ENCODE measurements around the gene ZDHHC11B.
"Not testable (repeated sequence)": the region's sequence is repeated elsewhere in the genome, so short reads cannot be mapped to it uniquely, and the experiment has no call there.

The ZDHHC11B gene

DNA sequence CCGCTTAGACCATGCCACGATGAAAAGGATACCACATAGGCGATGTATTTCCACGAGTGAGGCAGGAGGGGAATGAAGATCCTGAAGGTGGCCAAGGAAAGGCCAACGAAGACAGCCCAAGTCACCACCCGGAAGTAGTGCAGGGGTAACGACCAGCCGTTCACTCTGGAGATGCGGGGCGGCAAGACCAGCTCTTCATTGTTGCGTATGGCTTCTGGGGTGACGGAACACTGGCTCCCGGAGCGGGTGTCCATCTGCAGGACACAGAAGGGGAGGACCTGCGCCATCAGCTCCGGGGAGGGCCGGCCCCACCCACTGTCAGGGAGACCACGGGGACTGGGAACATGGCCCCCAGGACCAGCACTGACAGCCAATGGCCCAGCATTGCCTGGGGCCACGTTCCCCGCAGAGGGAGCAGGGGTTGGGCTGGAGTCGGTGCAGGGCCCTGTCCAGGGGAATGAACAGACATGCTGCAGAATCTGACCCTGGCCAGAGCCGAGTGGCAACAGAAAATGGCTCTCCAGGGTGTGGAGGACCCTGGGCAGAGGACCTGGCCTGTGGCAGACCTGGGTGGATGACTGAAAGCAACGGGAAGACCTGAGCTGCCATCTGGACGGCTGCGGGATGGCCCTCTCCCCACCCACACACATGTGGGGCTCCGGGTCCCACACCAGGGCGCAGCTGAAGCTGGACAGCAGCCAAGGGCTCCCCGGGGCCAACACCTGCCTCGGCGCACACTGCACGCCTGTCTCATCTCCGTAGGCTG, 17.7 kb downstream of the ZDHHC11B start:
- DNase-seq = no peak

DNA sequence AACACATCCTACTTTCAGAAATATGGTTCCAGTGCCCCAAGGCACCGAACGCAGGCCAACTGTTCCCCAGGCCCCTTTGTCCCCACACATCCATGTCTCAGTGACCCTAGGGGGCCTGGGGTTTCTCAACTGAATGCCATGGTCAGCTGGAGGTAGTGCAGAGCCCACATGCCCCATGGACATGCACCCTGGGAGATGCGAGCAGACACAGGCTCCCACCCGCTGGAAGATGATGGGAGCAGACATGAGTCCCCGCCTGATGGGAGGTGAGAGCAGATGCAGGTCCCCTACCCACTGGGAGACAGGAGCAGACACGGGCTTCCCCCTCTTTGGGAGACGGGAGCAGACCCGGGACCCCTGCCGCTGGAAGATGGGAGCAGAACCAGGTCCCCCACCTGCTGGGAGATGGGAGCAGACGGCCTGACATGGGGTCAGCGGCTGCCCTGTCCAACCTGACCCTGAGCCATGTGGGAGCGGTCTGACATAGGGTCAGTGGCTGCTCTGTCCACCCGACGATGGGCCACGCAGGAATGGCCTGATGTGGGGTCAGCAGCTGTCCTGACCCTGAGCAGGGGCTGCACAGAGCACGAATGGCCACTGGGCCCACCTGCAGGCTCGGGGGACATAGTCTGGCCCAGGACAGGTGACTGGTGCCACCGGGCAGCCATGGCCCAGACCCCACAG, 18.4 kb downstream of the ZDHHC11B start:
- no peak for DNase-seq

DNA sequence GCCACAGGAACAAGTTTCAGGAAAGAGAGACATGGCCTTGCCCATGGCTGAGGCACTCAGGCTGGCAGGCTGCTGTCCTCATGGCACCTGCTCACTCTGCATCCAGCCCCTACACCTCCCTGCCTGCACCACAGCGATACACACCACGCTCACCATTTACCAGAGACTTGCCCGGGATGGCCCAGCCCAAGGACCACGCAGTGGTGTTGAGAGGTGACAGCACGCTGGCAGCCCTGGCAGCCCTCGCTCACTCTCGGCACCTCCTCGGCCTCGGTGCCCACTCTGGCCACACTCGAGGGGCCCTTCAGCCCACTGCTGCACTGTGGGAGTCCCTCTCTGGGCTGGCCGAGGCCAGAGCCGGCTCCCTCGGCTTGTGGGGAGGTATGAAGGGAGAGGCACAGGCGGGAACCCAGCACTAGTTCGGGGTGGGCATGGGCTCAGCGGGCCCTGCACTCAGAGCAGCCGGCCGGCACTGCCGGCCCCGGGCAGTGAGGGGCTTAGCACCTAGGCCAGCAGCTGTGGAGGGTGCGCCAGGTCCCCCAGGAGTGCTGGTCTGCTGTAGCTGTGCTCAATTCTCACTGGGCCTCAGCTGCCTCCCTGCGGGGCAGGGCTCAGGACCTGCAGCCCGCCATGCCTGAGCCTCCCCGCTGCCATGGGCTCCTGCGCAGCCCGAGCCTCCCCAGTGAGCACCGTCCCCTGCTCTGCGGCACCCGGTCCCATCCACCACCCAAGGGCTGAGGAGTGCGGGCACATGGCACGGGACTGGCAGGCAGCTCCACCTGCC, 20.3 kb downstream of the ZDHHC11B start:
- DNase-seq = no peak

DNA sequence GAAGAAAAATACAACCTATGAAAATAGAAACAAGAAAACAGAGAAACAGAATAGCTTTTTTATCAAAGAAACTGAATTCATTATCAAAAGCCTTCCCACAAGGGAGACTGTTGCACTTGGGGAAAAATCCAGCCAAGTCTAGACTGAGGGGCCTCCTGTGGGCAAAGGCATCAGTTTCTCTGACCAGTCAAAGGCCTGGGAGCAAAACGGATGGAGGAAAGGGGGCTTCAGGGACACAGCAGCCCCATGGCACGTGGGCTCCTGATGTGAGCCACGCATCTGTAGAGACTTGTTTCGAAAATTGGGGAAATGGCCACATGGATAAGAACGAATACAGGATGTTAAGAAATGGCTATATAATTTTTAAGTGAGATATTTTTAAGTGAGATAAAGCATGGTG, 21.1 kb downstream of the ZDHHC11B start:
- DNase-seq = no peak

DNA sequence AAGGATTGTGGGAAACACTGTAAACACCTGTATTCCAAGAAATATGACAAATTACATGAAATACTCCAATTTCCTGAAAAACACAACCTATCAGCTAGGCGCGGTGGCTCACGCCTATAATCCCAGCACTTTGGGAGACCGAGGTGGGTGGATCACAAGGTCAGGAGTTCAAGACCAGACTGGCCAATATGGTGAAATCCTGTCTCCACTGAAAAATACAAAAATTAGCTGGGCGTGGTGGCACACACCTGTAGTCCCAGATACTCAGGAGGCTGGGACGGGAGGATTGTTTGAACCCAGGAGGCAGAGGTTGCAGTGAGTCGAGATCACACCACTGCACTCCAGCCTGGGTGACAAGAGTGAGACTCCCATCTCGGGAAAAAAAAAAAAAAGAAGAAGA, 21.5 kb downstream of the ZDHHC11B start:
- not testable (repeated sequence) for DNase-seq

DNA sequence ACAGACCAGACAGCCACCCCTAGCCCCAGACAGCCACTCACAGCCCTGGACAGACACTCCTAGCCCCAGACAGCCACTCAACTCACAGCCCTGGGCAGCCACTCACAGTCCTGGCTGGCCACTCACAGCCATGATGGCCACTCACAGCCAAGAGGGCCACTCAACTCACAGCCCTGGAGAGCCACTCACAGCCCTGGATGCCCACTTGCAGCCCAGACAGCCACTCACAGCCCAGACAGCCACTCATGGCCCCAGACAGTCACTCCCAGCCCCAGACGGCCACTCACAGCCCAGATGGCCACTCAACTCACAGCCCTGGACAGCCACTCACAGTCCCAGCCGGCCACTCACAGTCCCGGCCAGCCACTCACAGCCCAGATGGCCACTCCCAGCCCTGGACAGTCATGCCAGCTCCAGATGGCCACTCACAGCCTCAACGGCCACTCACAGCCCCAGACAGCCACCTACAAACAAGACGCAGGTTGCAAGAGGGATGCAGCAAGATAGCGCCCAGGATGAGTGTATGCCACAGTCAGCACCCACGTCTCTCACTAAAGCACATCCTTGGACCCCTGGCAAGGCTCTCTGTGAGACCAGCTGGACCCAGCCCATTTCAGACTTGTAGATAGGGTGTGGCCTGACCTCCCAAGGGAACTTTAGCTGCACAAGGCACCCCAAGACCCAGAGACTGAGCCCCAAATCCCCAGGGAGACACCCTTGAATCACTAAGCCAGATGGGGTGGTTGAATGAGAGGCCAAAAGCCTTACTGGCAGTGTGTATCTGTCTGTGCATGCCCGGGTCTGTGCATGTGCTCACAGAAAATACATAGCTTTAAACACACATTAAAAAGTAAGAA, 22.4 kb downstream of the ZDHHC11B start:
- DNase-seq = peak; percentile 65

DNA sequence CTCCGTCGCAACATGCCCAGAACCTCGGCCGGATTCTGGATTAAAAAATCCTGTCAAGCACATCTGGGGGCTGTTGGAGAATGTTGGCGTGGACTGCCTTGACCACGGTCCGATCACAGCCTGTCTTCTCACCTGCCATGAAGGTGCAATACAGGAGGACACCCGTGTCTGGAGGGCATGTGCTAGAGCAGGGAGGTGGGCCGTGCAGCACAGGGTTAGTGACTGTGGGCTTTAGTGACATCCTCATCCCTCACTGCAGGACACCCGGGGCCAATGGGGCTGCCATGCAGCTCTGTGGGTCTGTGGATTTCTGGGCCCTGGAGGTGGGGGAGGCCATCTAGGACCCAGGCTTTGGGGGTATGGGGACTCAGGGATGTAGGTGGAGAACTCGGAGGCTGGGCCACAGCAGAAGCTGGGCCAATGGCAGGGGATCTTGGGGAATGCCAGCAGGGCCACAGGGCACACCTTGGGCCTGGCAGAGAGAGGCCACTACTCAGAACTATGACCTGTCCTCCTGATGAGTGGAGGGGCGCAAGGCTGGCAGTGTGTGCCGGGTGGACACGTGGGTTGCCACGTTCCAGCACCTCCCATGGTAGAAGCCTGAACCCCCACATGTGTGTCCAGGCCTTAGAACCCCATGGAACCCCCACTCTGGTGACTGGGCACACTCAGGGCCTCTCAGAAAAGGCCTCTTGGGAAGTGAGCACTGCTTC, 23.3 kb downstream of the ZDHHC11B start:
- no peak for DNase-seq

DNA sequence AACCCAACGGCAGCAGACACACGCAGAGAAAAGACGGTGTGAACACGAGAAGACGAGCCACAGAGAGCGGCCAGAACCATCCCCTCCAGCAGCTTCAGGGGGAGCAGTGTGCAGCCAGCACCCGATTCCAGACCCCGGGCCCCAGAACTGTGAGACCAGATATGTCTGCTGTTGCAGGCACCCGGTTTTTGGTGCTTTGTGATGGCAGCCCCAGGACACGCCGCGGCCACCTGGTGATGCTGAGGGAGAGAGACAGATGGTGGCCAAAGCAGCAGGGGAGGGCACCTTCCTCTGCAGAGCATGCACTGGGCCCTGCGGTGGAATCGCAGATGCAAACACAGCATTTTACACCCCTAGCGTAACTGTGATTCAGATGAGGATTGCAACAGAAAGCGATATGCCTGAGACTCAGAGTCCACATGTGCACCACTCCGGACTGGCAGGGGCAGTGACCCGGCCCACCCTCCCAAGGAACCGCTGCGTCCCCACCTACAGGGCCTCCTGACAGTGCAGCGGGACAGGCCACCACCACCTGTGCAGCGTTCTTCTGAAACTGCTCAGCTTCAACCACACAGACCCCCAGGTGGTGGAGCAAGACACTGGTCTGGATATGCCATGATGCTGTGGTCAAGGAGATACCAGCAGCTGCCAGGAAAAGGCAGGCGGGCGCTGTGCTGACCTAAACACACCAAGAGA, 24.0 kb downstream of the ZDHHC11B start:
- DNase-seq = no peak

DNA sequence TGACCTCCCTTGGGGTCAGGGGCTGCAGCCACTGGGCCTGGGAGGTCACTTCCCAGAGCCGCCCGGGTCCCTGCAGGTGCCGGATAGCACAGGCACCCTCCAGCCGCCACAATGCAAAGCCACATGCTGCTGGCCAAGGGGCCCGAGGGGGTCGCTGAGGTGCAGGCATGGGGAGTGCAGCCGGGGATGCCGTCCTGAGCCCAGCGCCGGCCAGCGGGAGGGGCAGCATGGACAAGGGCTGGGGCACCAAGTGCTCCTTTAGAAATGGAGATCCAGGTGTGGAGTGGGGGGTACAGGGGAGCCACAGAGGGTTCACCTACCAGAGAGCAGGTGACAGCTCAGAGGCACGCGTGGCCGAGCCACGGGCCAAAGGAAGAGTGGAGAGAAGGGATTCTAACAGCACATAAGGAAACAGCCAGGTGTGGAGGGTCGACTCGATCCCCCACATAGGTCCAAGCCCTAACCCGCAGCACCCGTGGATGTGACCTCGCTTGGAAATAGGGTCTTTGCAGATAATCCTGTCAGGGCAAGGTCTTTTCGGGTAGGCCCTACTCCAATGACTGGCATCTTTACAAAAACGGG, 24.7 kb downstream of the ZDHHC11B start:
- DNase-seq = no peak

DNA sequence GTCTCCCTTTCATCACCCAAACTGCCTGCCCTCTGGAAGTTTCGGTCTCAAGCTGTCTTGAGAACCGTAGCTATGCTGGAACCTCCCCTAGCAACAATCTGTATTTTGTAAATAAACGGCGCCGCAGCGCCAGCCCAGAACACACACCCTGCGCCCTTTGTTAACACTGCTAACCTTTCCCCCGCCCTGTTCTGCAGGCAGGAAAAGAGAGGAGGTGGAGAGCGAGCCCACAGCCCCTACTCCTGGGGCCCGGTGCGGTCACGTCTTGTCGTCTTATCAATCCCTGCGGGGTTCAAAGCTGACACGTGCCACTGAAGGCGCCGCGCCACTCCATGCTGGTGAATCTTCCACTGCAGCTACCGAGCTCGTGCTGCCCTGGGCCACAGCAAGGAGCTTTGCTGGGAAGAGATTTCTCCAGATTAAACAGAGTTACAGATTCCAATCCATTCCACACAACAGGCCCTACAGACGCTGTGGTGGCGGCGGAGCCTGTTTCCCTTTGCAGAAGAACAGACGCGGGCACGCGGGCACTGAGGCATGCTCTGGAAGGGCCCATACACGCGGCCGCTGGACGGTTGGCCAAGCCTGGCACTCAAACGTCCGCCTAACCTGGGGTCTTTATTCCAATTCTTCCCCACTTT, 25.3 kb downstream of the ZDHHC11B start:
- DNase-seq = peak; percentile 75

DNA sequence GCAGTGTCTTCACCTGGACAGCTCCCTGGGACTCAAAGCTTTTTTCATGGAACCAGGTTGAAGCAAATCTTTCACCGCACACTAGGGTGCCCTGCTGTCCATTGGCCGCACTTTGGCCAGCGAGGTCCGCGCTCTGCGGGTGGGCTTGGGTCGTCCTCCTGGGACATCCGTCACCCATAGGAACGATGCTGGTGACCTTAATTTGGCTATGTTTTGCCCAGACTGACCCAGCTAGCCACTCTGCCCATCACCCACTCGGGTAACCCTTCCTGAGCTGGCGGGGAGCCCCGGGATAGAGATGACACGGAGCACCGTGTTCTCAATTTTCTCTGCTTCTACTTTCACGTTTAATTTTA, 25.9 kb downstream of the ZDHHC11B start:
- DNase-seq = no peak

DNA sequence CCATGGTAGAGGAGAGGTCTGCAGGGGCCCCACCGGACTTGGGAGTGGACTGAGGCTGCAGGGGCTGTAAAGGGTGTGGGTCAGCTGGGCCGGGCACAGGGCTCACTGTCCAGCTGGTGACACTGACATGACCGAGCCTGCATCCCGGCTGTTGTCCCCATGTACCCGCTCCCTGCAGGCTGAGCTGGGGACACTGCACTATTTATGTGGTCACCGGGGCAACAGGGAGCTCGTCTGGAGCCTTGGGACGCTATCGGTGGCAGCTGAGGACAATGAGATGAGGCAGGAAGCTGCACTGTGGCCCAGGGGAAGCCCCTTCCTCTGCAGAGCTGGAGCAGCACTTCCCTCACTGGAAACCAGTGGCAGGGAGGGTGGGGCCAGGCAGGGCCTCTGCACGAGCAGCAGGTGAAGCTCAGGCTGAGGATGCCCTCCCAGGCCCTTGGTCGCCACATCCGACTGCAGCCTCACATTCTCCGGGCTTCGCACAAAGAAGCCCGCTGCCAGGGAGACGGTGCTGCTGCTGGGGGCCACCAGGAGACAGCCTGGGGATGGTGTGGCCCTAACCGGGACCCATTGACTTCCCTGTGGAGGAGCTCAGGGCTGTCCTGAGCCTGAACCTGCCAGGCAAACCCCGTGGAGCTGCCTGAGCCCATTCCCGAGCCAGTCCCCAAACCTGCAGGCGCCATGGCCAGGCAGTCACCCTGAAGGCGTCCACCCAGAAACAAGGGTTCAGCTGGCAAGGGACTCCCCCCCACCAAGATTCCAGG, 26.4 kb downstream of the ZDHHC11B start:
- peak; percentile 17 for DNase-seq

DNA sequence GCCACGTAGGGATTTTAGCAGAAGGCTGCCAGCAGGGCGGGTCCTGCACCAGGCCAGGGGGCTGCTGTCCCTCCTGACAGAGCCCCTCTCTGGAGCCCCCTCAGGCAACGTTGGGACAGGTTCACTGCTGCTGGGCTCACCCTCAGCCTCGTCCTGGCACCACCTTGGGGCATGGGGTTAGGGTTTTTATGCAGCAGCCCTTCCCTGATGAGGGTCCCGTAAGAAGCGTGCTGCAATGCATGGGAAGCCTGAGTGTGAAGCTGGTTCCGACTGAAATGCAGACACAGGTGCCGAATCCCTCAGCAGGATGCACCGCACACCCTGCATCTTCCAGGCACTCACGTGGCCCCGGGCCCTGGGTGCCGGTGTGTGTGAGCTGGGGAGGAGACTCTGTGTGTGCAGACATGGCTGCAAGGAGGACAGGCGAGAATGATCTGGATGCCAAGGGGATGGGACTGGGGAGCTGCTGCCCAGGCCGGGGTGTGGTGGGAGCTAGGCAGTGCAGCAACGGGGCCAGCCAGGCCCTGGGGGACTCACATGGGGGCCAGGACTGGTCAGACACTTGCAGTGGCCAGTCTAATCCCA, 27.1 kb downstream of the ZDHHC11B start:
- no peak for DNase-seq

DNA sequence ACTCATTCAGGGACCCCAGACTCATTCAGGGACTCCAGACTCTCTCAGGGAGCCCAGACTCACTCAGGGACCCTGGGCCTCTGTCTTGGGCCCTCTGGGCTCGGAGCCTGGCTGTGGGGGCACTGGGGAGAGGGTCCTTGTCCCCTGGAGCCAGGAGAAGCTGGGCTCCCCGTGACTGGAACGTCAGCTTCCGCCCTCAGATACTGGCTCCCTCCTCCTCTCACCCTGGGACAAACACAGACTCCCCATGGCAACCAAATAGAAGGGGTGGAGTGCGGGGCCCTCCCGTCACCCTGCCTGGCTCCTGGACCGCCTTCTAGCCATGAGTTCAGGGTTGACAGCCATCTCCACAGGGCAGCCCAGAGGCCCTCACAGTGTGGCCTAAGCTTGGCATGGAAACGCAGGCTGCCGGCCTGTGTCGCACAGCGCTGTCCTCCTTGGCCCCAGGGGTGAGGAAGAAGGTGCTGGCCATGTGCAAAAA, 27.6 kb downstream of the ZDHHC11B start:
- DNase-seq = no peak

DNA sequence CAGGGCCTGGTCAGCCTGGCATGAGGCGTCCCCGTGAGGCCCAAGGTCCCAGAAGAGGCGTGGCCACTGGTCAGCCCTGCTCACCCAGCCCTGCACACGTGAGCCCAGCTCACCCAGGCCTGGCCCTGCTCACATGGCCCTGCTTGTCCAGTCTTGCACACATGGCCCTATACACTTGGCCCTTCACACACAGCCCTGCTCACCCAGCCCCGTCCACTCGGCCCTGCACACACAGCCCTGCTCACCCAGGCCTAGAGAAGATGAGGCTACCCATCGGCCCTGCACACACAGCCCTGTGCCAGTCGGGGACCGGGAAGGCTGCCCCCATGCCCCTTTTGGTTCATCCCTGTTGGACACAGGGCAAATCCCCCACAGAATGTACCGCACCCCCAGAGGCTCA, 28.4 kb downstream of the ZDHHC11B start:
- no peak for DNase-seq

DNA sequence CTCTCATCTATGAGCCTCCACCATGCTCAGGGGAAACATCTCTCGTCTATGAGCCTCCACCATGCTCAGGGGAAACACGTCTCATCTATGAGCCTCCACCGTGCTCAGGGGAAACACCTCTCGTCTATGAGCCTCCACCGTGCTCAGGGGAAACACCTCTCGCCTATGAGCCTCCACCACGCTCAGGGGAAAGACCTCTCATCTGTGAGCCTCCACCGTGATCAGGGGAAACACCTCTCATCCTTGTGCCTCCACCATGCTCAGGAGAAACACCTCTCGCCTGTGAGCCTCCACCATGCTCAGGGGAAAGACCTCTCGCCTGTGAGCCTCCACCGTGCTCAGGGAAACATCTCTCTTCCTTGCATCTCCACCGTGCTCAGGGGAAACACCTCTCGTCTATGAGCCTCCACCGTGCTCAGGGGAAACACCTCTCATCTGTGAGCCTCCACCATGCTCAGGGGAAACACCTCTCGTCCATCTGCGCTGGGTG, 30.3 kb downstream of the ZDHHC11B start:
- DNase-seq = not testable (repeated sequence)

DNA sequence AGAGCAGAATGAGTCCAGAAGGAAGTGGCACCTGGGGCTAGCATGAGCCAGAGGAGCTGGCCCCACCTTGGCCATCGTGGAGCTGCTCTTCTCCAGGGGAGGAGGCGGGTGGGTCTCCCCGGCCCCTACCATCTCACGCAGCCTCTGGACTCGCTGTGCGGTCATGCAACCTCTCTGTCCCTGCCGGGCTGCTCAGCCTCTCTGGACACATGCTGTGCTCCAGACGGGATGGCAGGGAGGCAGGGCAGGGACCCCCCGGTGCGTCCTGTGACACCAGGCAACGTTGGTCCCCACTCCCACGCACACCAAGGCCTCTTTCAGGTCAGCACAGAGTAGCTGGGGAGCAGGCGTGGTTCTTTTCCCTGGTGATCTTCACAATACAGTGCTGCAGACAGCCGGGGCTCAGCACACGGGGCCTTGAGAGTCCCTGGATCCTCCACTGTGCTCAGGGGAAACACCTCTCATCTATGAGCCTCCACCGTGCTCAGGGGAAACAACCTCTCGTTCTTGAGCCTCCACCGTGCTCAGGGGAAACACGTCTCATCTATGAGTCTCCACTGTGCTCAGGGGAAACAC, 30.9 kb downstream of the ZDHHC11B start:
- DNase-seq = not testable (repeated sequence)

DNA sequence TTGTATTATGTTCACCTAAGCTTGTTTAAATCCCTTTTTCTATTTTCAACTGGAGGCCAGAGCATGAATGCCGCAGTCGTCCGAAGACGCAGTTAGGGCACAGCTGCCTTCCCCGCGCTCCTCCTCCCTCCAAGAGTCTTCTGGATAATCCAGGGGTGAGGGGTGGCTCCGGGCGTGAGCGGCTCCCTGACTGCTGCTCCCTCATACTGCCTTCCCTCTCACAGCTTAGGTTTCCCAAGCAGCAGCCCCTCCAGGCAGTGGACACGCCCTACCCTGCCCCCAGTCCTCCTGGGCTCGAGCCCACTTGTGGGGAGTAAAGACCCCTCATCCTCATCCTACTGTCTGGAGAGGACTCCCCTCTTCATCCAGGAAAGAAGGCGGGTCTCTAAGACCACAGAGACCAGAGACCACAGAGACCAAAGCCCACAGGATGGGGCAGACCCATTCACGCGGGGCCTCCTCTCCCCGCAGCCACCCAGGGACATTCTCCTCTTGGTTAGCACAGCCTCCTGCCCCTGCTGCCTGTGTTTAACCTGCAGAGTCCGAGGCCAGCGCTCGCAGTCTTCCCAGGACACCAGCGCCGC, 31.9 kb downstream of the ZDHHC11B start:
- not testable (repeated sequence) for DNase-seq
